HepG2 (cell line): Measurements from ENCODE around the gene TRAF3. TPM values are rescaled to one million over a fixed set of nuclear protein-coding genes. Genes with fewer than 3 reads are reported as not detected.

ENCODE experiments used
- ATAC-seq: fragments of 200-7000 bp; cut with Tn5 transposase; 3 replicates; pipeline ENCODE4 v1.9.1; 2020; ENCODE audit warnings: mild to moderate bottlenecking, moderate library complexity
- BruUV-seq: library from RNA; stranded (reverse); fragments of 400-500 nt; replicated peaks from 2 replicates; lab custom pipeline; 2021; lab: Mats Ljungman, UMichigan
- CTCF ChIA-PET: fragments of 300-600 bp; formaldehyde crosslinking; extraction: SDS; loops from one replicate; lab custom pipeline; 2021; ENCODE audit warnings: low total read pairs, inconsistent platforms, low intra/inter-chr PET ratio; lab: Yijun Ruan, JAX
- POLR2A ChIA-PET: fragments of 350-600 bp; sonication (Branson Sonifier 250); formaldehyde crosslinking; loops from one replicate; lab custom pipeline; 2020; ENCODE audit warnings: antibody characterized with exemption, inconsistent platforms; lab: Yijun Ruan, JAX
- DNase-seq: peaks from one replicate; pipeline ENCODE4 v3.0.0-alpha.2; 2015; ENCODE audit warnings: low spot score
- FAIRE-seq: peaks from 3 replicates; lab custom pipeline; 2011; peaks lifted over from hg19 to GRCh38; lab: Jason Lieb, UNC
- H2AFZ ChIP-seq: one replicate; pipeline ENCODE4 v1.6.1; 2011; ENCODE audit warnings: low read length, inconsistent platforms
- H3K27ac ChIP-seq: fragments of 300-600 bp; 3 replicates; pipeline ENCODE4 v1.8.0; 2011; ENCODE audit warnings: mixed run types, mild to moderate bottlenecking, mixed read lengths, low read length, inconsistent platforms; ENCODE audit not compliant: insufficient read depth; ENCODE audit errors: extremely low read length
- H3K27me3 ChIP-seq, 2 experiments: fragments of 200-600 bp in 1 of 2; 2 replicates in 1 of 2; 3 replicates in 1 of 2; pipeline versions ENCODE4 v1.6.0 to v1.8.0; 2011; ENCODE audit warnings: low read length in 2 of 2, mild to moderate bottlenecking in 2 of 2, moderate library complexity in 2 of 2, inconsistent platforms in 1 of 2; ENCODE audit not compliant: insufficient read depth in 2 of 2, control insufficient read depth in 1 of 2
- H3K36me3 ChIP-seq, 2 experiments: fragments of 200-600 bp in 1 of 2; replicated peaks in 1 of 2; 2 replicates in 1 of 2; 3 replicates in 1 of 2; pipeline versions ENCODE4 v1.5.1 to v1.8.0; 2011; ENCODE audit warnings: low read length in 2 of 2, inconsistent platforms in 1 of 2; ENCODE audit not compliant: insufficient read depth in 2 of 2, control insufficient read depth in 1 of 2
- H3K4me1 ChIP-seq: 2 replicates; pipeline ENCODE4 v1.5.1; 2012; ENCODE audit warnings: low read length, inconsistent platforms; ENCODE audit not compliant: insufficient read depth
- H3K4me2 ChIP-seq: 2 replicates; pipeline ENCODE4 v1.6.0; 2011; ENCODE audit warnings: low read depth, low read length, inconsistent platforms
- H3K4me3 ChIP-seq, 3 experiments: fragments of 200-600 bp in 1 of 3; sonication (generic), shearing (Covaris generic) in 1 of 3; replicated peaks in 1 of 3; 2 replicates each; pipeline ENCODE4 v1.5.1; 2011 to 2016; ENCODE audit warnings: low read length in 3 of 3, inconsistent platforms in 2 of 3, low read depth in 2 of 3, mild to moderate bottlenecking in 2 of 3, control low read depth in 1 of 3, mixed read lengths in 1 of 3; ENCODE audit not compliant: insufficient read depth in 1 of 3
- H3K79me2 ChIP-seq: one replicate; pipeline ENCODE4 v1.6.1; 2011; ENCODE audit warnings: low read length, inconsistent platforms; ENCODE audit not compliant: insufficient read depth
- H3K9ac ChIP-seq: 2 replicates; pipeline ENCODE4 v1.6.0; 2011; ENCODE audit warnings: mild to moderate bottlenecking, low read depth, low read length, inconsistent platforms; ENCODE audit not compliant: insufficient read depth
- H3K9me3 ChIP-seq: 2 replicates; pipeline ENCODE4 v1.5.1; 2012; ENCODE audit warnings: mild to moderate bottlenecking, low read length
- H4K20me1 ChIP-seq: 2 replicates; pipeline ENCODE4 v1.6.0; 2011; ENCODE audit warnings: inconsistent platforms, mild to moderate bottlenecking, low read length, moderate library complexity; ENCODE audit not compliant: insufficient read depth
- PBX2 ChIP-seq: IDR thresholded peaks from 2 replicates; pipeline ENCODE4 v1.6.1; 2016; ENCODE audit warnings: control low read depth
- POLR2G ChIP-seq: fragments of 200-400 bp; formaldehyde crosslinking; IDR thresholded peaks from 2 replicates; pipeline ENCODE4 v1.6.1; 2018; ENCODE audit warnings: mild to moderate bottlenecking, low read depth, low read length, moderate library complexity
- RBM22 ChIP-seq: fragments of 200-400 bp; formaldehyde crosslinking; optimal IDR thresholded peaks from 2 replicates; pipeline ENCODE3; 2017; ENCODE audit warnings: mild to moderate bottlenecking, low read length, moderate library complexity
- SRSF1 ChIP-seq: fragments of 200-400 bp; formaldehyde crosslinking; optimal IDR thresholded peaks from 2 replicates; pipeline ENCODE3; 2017; ENCODE audit warnings: mild to moderate bottlenecking, low read depth, low read length, moderate library complexity
- ZBTB40 ChIP-seq, 2 experiments: fragments of 450-650 bp in 1 of 2; sonication (generic) in 1 of 2; formaldehyde crosslinking in 1 of 2; IDR thresholded peaks; 2 replicates each; pipeline versions ENCODE4 v1.6.1 to v1.8.0; 2016 to 2022; ENCODE audit warnings: antibody characterized with exemption in 1 of 2, mild to moderate bottlenecking in 1 of 2, missing genetic modification reagents in 1 of 2
- ZNF33B ChIP-seq: sonication (generic); formaldehyde crosslinking; IDR thresholded peaks from 2 replicates; pipeline ENCODE4 v1.5.1; 2020; ENCODE audit warnings: mild to moderate bottlenecking, missing genetic modification reagents
- WGBS: methylation state at CpG from one replicate; pipeline ENCODE4 v1.1.6; 2017; ENCODE audit warnings: low lambda C conversion rate; 5-methylcytosine and 5-hydroxymethylcytosine counted together
- in situ Hi-C: cut with HindIII; loops from 2 replicates; pipeline ENCODE4 v1.10.0; 2017; ENCODE audit warnings: low pct_unique_long_range_greater_than_20kb; ENCODE audit not compliant: extremely low pct_ligation_motif_present
- intact Hi-C: fragments of 100-400 bp; cut with micrococcal nuclease; formaldehyde crosslinking; loops from one replicate; pipeline ENCODE4 v1.10.0; 2022; ENCODE audit not compliant: unreplicated experiment
- polyA plus RNA-seq, 8 experiments: library from polyadenylated mRNA; depleted of rRNA in 3 of 8; stranded (reverse) in 7 of 8; unstranded in 1 of 8; fragments of >200 nt; fragmentation: Illumina TruSeq in 4 of 8; extraction: Trizol in 4 of 8; gene quantifications; 2 replicates each; pipeline versions ENCODE4 v1.2.1 to v1.2.3, GENCODE V29; 2011 to 2016; ENCODE audit warnings: low read depth in 4 of 8, missing spikeins in 1 of 8, mixed read lengths in 1 of 8; ENCODE audit not compliant: insufficient read depth in 1 of 8
- total RNA-seq, 5 experiments: library from RNA; depleted of rRNA; stranded (reverse); fragments of >200 nt; fragmentation: Illumina TruSeq; extraction: Trizol; gene quantifications; 2 replicates each; pipeline ENCODE4 v1.2.3, GENCODE V29; 2016; ENCODE audit warnings: low read depth in 1 of 5

Gene TRAF3
- total and polyA plus RNA-seq, 2 of the 13 experiments (the other 11 are each of a cell fraction or from before 2014, with no cell fraction given): 6.9 to 12.2 TPM

- BruUV-seq: no TSS peak
These were observed 26.2 kb upstream of the TRAF3 start for GRCh38 chr14:102751088-102751487.

GRCh38 chr14:102752239-102752847 is 24.9 kb upstream of the TRAF3 start:
- in situ Hi-C loops: no loop called here
- ATAC-seq (no peak), FAIRE-seq (no peak), DNase-seq (no peak)
- H3K4me1 ChIP-seq: peaks cover 4% of the 10 kb centered on the region
- H3K9me3 ChIP-seq: no peaks in the 10 kb centered on the region
- H3K4me2 ChIP-seq: no peak overlapping the region
- no peak overlapping the region for H3K4me3 ChIP-seq
- ChIA-PET POLR2A (no interaction called here), CTCF (no interaction called here)
- no peak overlapping the region for H3K27ac ChIP-seq
- no peak overlapping the region for H2AFZ ChIP-seq
- no peak for TF ChIP-seq POLR2G
- TF ChIP-seq ZBTB40 (IDR thresholded peaks at IDR 0.05): no peak
- TF ChIP-seq ZBTB40 (CRISPR knock-in tag; IDR thresholded peaks at IDR 0.05): peak; percentile 65; the same call in 1 of the 2 replicates
- H3K27me3 ChIP-seq: no peaks in the 10 kb centered on the region
- no peaks in the 10 kb centered on the region for H3K79me2 ChIP-seq
- intact Hi-C loops: no loop called here
- no peaks in the 10 kb centered on the region; a peak in 1 of 5 replicates for H3K36me3 ChIP-seq
- H4K20me1 ChIP-seq: no peaks in the 10 kb centered on the region
- no TSS peak for BruUV-seq
- no peak overlapping the region for H3K9ac ChIP-seq
- 73% methylated on average over 11 of the region's 14 CpGs for WGBS

More at GRCh38 chr14:102751088-102751487, 26.2 kb upstream of the TRAF3 start:
- H3K4me3 ChIP-seq: no peak overlapping the region
- POLR2A ChIA-PET: no interaction called here
- no peak overlapping the region for H3K27ac ChIP-seq
- no peak for FAIRE-seq
- H3K27me3 ChIP-seq: no peaks in the 10 kb centered on the region
- H3K9me3 ChIP-seq: no peaks in the 10 kb centered on the region
- no peak overlapping the region for H2AFZ ChIP-seq
- in situ Hi-C loops: no loop called here
- TF ChIP-seq SRSF1 (no peak), PBX2 (CRISPR knock-in tag) (no peak), ZNF33B (CRISPR knock-in tag) (no peak), RBM22 (peak; percentile 26)
- H3K4me2 ChIP-seq: no peak overlapping the region
- H4K20me1 ChIP-seq: no peaks in the 10 kb centered on the region
- H3K9ac ChIP-seq: no peak overlapping the region
- DNase-seq: no peak
- CTCF ChIA-PET: no interaction called here
- intact Hi-C loops: no loop called here
- peaks cover 0 to 3% of the 10 kb centered on the region in 2 experiments; a peak in 2 of 5 replicates for H3K36me3 ChIP-seq
- 92% methylated on average over 5 of the region's 16 CpGs for WGBS
- ATAC-seq: no peak
- H3K79me2 ChIP-seq: no peaks in the 10 kb centered on the region
- no peaks in the 10 kb centered on the region for H3K4me1 ChIP-seq
